ENCODE results near the gene ARNT2.

ARNT2 gene

DNA sequence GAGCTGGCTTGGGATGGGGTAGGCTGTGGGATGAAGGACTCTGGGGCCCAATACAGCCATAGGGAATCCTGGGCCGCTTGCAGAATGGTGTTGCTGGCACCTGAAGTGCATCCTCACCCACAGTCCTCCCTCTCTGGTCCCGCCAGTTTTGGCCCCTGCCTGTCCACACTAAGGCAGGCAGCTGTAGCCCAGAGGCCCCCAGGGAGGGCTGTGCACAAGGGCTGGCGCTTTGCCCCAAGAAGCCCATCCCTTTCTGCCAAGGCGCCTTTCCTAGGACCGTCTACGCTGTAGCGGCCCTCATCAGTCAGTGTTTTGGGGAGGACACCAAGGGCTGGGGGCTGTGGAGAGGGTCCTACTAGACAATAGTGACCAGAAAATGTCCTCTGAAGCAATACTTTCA, 174.7 kb downstream of the ARNT2 start:
- Histone ChIP-seq H3K4me3 (ENCODE audit: low read depth, low read length) (no peak overlapping the region), H3K27me3 (no peaks in the 10 kb centered on the region), H3K4me1 (no peaks in the 10 kb centered on the region), H3K9me3 (no peaks in the 10 kb centered on the region), H3K36me3 (no peaks in the 10 kb centered on the region)
- DNase-seq = no peak
- TF ChIP-seq, protein P1, sequence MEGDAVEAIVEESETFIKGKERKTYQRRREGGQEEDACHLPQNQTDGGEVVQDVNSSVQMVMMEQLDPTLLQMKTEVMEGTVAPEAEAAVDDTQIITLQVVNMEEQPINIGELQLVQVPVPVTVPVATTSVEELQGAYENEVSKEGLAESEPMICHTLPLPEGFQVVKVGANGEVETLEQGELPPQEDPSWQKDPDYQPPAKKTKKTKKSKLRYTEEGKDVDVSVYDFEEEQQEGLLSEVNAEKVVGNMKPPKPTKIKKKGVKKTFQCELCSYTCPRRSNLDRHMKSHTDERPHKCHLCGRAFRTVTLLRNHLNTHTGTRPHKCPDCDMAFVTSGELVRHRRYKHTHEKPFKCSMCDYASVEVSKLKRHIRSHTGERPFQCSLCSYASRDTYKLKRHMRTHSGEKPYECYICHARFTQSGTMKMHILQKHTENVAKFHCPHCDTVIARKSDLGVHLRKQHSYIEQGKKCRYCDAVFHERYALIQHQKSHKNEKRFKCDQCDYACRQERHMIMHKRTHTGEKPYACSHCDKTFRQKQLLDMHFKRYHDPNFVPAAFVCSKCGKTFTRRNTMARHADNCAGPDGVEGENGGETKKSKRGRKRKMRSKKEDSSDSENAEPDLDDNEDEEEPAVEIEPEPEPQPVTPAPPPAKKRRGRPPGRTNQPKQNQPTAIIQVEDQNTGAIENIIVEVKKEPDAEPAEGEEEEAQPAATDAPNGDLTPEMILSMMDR (IDR thresholded peaks at IDR 0.05; ENCODE audit: low read depth, low read length) = no peak

DNA sequence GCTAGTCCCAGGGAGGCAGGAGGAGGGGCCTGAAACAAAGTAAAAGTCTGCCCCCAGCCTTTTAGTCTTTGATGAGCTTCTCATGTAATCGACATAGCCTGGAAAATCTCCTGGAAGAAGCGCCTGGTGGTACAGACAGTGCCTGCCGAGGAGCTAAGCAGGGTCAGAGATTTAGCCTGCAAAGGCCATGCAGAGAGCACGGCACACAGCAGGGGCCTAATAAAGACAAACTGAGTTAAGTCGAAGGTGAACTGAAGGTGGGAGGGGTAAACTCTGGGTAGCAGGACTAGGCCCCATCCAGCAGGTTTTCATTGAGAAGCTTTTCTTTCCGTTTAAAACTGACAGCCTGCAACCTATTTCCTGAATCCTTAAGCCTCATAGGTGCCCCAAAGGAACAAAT, 175.4 kb downstream of the ARNT2 start:
- no peak for DNase-seq
- H3K27me3 ChIP-seq = no peaks in the 10 kb centered on the region
- H3K36me3 ChIP-seq = no peaks in the 10 kb centered on the region
- H3K9me3 ChIP-seq = no peaks in the 10 kb centered on the region
- no peak overlapping the region for H3K4me3 ChIP-seq (ENCODE audit: low read depth, low read length)
- TF ChIP-seq, protein P1 (IDR thresholded peaks at IDR 0.05; ENCODE audit: low read depth, low read length) = no peak
- H3K4me1 ChIP-seq = no peaks in the 10 kb centered on the region

DNA sequence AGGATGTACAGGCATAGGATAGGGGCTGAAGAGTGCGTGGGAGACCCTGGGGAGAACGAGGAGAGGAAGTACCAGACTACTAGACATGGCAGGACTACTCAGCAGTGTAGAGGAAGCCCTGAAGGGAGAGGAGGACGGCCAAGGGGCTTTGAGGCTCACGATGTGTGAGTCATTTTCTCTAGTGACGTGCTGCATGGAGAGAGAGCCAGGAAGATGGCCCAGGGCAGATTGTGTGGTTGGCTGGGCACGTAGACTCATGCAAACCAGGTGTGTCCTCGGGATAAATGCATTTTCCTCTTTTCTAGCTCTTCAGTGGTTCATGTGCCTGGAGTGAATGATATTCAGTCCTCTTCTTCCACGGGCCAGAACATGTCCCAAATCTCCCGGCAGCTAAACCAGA, 175.9 kb downstream of the ARNT2 start:
- H3K36me3 ChIP-seq = no peaks in the 10 kb centered on the region
- H3K4me3 ChIP-seq (ENCODE audit: low read depth, low read length) = no peak overlapping the region
- no peaks in the 10 kb centered on the region for H3K4me1 ChIP-seq
- TF ChIP-seq, protein P1 (IDR thresholded peaks at IDR 0.05; ENCODE audit: low read depth, low read length) = no peak
- H3K9me3 ChIP-seq = no peaks in the 10 kb centered on the region
- H3K27me3 ChIP-seq = no peaks in the 10 kb centered on the region
- no peak for DNase-seq

DNA sequence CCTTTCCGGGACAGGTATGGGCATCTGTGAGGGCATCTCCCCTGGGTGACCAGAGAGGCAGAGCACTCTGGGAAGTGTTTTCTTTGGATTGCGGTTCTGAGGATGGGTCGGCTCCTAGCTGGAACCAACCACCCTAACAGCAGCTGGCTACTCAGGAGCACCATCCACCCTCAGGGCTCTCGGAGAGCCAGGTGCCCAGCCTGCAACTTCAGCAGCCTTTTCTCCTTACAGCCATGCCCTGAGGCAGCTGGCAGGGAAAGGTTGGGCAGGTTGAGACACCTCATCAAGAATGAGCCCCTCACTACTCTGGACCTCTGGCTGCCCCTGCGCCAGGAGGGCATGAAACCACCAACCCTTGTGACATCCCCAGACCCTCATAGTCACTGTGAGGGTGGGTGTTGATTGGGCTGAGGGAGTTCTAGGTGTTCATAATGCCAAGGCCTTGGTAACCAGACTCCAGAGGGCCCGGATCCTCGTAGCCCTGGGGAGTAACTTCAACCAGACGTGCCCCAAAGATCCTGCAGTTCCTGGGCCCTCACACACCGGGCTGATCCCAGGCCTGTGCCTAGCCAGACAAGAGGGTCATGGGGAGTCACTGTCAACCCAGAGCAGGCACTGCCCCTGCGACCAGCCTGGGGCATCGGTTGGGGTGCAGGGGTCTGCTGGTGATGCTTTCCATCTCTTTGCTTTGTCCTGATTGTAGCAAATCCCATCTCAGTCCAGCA, 176.5 kb downstream of the ARNT2 start:
- Histone ChIP-seq H3K4me3 (ENCODE audit: low read depth, low read length) (no peak overlapping the region), H3K4me1 (no peaks in the 10 kb centered on the region)
- TF ChIP-seq, protein P1 (IDR thresholded peaks at IDR 0.05; ENCODE audit: low read depth, low read length) = no peak

DNA sequence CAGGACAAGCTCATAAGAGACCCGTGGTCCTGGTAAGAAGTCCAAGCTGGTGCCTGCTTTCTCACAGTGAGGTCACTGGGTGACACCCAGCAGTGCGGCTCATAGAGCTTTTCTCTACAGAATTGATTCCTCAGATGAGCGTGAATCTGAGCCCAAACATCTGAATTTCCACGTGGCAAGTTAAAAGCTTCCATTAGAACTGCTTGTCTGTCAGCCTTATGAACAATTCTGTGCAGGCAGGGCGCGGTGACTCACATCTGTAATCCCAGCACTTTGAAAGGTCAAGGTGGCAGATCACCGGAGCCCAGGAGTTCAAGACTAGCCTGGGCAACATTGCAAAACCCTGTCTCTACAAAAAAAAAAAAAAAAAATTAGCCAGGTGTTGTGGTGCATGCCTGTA, 177.8 kb downstream of the ARNT2 start:
- no peaks in the 10 kb centered on the region for H3K36me3 ChIP-seq
- no peak overlapping the region for H3K4me3 ChIP-seq (ENCODE audit: low read depth, low read length)
- H3K27me3 ChIP-seq = no peaks in the 10 kb centered on the region
- H3K4me1 ChIP-seq = no peaks in the 10 kb centered on the region
- H3K9me3 ChIP-seq = no peaks in the 10 kb centered on the region
- TF ChIP-seq, protein P1 (IDR thresholded peaks at IDR 0.05; ENCODE audit: low read depth, low read length) = no peak
- DNase-seq = no peak

More for the DNA sequence above, 176.5 kb downstream of the ARNT2 start:
- Histone ChIP-seq H3K36me3 (no peaks in the 10 kb centered on the region), H3K9me3 (no peaks in the 10 kb centered on the region), H3K27me3 (no peaks in the 10 kb centered on the region)
- no peak for DNase-seq

DNA sequence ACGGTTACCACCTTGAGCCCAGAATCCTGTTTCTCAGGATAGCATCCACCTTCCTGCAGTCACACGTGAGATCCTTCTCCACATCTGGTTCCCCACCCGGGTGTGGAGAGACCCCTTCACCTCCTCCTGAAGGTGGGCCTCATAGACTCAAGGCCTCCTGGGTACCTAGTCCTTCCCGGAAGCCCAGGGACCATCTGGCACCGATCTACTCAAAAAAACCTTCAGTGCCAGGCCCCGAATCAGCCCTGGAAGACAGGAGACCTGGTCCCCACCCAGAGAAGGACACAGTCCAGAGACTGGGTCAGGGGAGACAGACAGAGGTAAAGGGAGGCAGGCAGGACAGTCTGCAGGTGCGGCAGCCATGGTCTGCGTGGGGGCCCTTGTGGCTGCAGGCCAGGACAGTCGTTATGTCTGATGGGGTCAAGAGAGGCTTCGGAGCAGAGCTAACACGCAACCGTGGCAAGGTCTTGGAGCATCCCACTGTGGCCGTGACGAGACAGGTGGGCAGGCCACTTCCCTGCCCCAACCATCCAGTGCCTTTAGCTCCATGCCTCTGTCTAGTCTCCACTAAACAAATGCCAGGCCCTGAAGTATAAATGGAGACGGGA, 178.7 kb downstream of the ARNT2 start:
- TF ChIP-seq, protein P1 (IDR thresholded peaks at IDR 0.05; ENCODE audit: low read depth, low read length) = no peak
- no peaks in the 10 kb centered on the region for H3K27me3 ChIP-seq
- no peaks in the 10 kb centered on the region for H3K9me3 ChIP-seq
- H3K36me3 ChIP-seq = no peaks in the 10 kb centered on the region
- no peak for DNase-seq
- no peak overlapping the region for H3K4me3 ChIP-seq (ENCODE audit: low read depth, low read length)
- H3K4me1 ChIP-seq = no peaks in the 10 kb centered on the region
